PC-9 (cell line): ENCODE data around the gene GRP. TPM values are rescaled to one million over a fixed set of nuclear protein-coding genes. Genes with fewer than 3 reads are reported as not detected.

Source experiments
- BruUV-seq: library from RNA; stranded (reverse); fragments of 400-500 nt; replicated peaks from 2 replicates; lab custom pipeline; 2021; lab: Mats Ljungman, UMichigan
- CTCF ChIA-PET: fragments of 300-600 bp; sonication (Branson Sonifier 250); formaldehyde crosslinking; loops from one replicate; lab custom pipeline; 2022; ENCODE audit warnings: antibody characterized with exemption; lab: Charles Lee
- POLR2A ChIA-PET: fragments of 300-600 bp; sonication (Branson Sonifier 250); formaldehyde crosslinking; loops from one replicate; lab custom pipeline; 2022; ENCODE audit warnings: antibody characterized with exemption; ENCODE audit not compliant: unreplicated experiment; lab: Charles Lee
- DNase-seq, 2 experiments: peaks; one replicate each; pipeline versions ENCODE4 v3.0.0 to v3.0.0-alpha.2; 2015 to 2022; ENCODE audit warnings: mixed read lengths in 1 of 2
- H2AFZ ChIP-seq: fragments of 200-600 bp; sonication (generic); 2 replicates; pipeline ENCODE4 v1.8.1; 2017; ENCODE audit warnings: antibody characterized with exemption
- H3F3A ChIP-seq: fragments of 200-600 bp; sonication (generic); 2 replicates; pipeline ENCODE4 v1.8.1; 2017; ENCODE audit warnings: antibody characterized with exemption, mild to moderate bottlenecking, low read depth; ENCODE audit not compliant: insufficient read depth
- H3K27ac ChIP-seq: fragments of 200-600 bp; sonication (generic); 2 replicates; pipeline ENCODE4 v1.6.1; 2016; ENCODE audit warnings: mixed run types
- H3K27me3 ChIP-seq: fragments of 200-600 bp; sonication (generic); 2 replicates; pipeline ENCODE4 v1.6.1; 2016; ENCODE audit warnings: low read depth, mixed run types; ENCODE audit not compliant: insufficient read depth
- H3K36me3 ChIP-seq: fragments of 200-600 bp; sonication (generic); 2 replicates; pipeline ENCODE4 v1.6.1; 2016; ENCODE audit warnings: low read depth, mixed run types
- H3K4me1 ChIP-seq: fragments of 200-600 bp; sonication (generic); replicated peaks from 2 replicates; pipeline ENCODE4 v1.6.1; 2016; ENCODE audit warnings: mixed run types; ENCODE audit not compliant: insufficient read depth
- H3K4me2 ChIP-seq: fragments of 200-600 bp; sonication (generic); 2 replicates; pipeline ENCODE4 v1.6.1; 2017; ENCODE audit warnings: mixed run types
- H3K4me3 ChIP-seq: fragments of 200-600 bp; sonication (generic); 2 replicates; pipeline ENCODE4 v1.6.1; 2016; ENCODE audit warnings: mixed run types
- H3K79me2 ChIP-seq: fragments of 200-600 bp; sonication (generic); 2 replicates; pipeline ENCODE4 v1.6.1; 2017; ENCODE audit warnings: low read depth, mixed run types
- H3K9me2 ChIP-seq: fragments of 200-600 bp; sonication (generic); 2 replicates; pipeline ENCODE4 v1.8.1; 2017; ENCODE audit warnings: mild to moderate bottlenecking; ENCODE audit not compliant: insufficient read depth
- H3K9me3 ChIP-seq: fragments of 200-600 bp; sonication (generic); 2 replicates; pipeline ENCODE4 v1.8.1; 2016; ENCODE audit warnings: low read depth; ENCODE audit not compliant: insufficient read depth
- H4K20me1 ChIP-seq: fragments of 200-600 bp; sonication (generic); 2 replicates; pipeline ENCODE4 v1.8.1; 2017; ENCODE audit not compliant: insufficient read depth
- EZH2 ChIP-seq: fragments of 200-600 bp; sonication (generic); IDR thresholded peaks from 2 replicates; pipeline ENCODE4 v1.8.0; 2017; ENCODE audit warnings: antibody characterized with exemption, low read depth
- intact Hi-C: fragments of 100-400 bp; cut with micrococcal nuclease; formaldehyde crosslinking; loops from one replicate; pipeline ENCODE4 v1.10.0; 2022; ENCODE audit not compliant: unreplicated experiment
- total RNA-seq: library from RNA; stranded (reverse); gene quantifications from 2 replicates; pipeline ENCODE4 v1.2.3, GENCODE V29; 2021
- TF ChIP-seq, protein P1 (sequence below): fragments of 200-600 bp; sonication (generic); conservative IDR thresholded peaks from 2 replicates; pipeline ENCODE4 v1.6.1; 2017; ENCODE audit warnings: mixed run types, antibody characterized with exemption, mild to moderate bottlenecking, moderate library complexity

Gene GRP
- total RNA-seq, 1 experiment from 2014 or later = not detected

DNA sequence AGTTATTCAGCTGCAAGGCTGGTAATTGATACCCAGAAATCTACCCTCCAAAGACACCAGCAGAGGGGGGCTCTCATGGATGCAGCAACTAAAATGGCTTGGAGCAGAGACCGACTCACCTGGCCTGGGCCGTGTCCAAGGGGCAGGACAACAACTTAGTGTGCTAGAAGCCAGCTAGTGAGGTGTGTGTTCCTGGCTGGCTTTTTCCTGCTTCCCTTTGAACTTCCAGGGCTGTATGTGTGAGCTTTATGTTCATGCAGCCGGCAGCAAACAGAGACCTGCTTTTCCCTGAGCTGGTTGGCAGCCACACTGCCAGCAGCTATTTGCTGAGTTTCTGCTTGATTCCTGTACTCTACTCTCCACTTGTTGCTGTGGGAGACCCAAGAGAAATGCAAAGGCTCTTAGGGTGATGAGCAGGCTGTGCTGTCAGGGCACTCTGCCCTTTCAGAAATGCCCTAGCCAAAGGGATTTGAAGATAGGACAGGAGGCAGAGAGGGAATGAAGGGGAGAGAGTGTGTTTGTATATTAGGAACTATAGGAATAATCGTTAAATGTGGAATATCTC is 23.7 kb upstream of the GRP start:
- Histone ChIP-seq H3K36me3 (no peaks in the 10 kb centered on the region), H4K20me1 (no peaks in the 10 kb centered on the region), H3K4me3 (no peak overlapping the region), H3F3A (no peaks in the 10 kb centered on the region), H3K4me1 (no peaks in the 10 kb centered on the region), H3K9me2 (no peaks in the 10 kb centered on the region), H3K9me3 (no peaks in the 10 kb centered on the region), H3K79me2 (no peaks in the 10 kb centered on the region), H2AFZ (no peak overlapping the region), H3K4me2 (no peak overlapping the region), H3K27ac (no peak overlapping the region), H3K27me3 (peaks cover 70% of the 10 kb centered on the region)
- no peak for TF ChIP-seq EZH2
- TF ChIP-seq, protein P1, sequence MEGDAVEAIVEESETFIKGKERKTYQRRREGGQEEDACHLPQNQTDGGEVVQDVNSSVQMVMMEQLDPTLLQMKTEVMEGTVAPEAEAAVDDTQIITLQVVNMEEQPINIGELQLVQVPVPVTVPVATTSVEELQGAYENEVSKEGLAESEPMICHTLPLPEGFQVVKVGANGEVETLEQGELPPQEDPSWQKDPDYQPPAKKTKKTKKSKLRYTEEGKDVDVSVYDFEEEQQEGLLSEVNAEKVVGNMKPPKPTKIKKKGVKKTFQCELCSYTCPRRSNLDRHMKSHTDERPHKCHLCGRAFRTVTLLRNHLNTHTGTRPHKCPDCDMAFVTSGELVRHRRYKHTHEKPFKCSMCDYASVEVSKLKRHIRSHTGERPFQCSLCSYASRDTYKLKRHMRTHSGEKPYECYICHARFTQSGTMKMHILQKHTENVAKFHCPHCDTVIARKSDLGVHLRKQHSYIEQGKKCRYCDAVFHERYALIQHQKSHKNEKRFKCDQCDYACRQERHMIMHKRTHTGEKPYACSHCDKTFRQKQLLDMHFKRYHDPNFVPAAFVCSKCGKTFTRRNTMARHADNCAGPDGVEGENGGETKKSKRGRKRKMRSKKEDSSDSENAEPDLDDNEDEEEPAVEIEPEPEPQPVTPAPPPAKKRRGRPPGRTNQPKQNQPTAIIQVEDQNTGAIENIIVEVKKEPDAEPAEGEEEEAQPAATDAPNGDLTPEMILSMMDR = no peak
- intact Hi-C loops = no loop called here
- CTCF ChIA-PET = no interaction called here
- POLR2A ChIA-PET = no interaction called here
- no peak for DNase-seq
- no TSS peak for BruUV-seq

DNA sequence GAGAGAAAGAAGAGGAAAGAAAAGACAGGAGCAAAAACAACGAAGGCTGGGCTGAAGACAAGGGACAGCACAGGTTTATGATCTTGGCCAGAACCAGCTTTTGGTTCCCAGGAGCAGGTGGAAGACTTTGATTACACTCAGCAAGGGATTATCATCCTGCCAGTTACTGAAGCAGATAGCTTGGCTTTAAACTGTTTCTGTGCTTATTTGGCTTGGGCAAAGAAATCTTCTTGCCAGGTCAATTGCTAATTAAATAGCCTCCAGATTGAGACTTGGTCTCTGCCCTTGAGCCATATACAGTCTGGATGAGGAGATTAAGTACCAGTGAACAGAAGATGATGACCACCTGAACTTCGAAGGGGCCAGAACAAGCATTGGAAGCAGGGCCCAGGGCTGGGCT is 22.3 kb upstream of the GRP start:
- H3K4me3 ChIP-seq = no peak overlapping the region
- no peaks in the 10 kb centered on the region for H4K20me1 ChIP-seq
- no peaks in the 10 kb centered on the region for H3K9me3 ChIP-seq
- intact Hi-C loops = no loop called here
- BruUV-seq = no TSS peak
- H3K4me1 ChIP-seq = no peaks in the 10 kb centered on the region
- DNase-seq = no peak
- H3K9me2 ChIP-seq = no peaks in the 10 kb centered on the region
- no peaks in the 10 kb centered on the region for H3F3A ChIP-seq
- no peaks in the 10 kb centered on the region for H3K36me3 ChIP-seq
- CTCF ChIA-PET = no interaction called here
- TF ChIP-seq, protein P1 = no peak
- TF ChIP-seq EZH2 = no peak
- no peak overlapping the region for H2AFZ ChIP-seq
- peaks cover 62% of the 10 kb centered on the region for H3K27me3 ChIP-seq
- no peak overlapping the region for H3K27ac ChIP-seq
- no peaks in the 10 kb centered on the region for H3K79me2 ChIP-seq
- H3K4me2 ChIP-seq = no peak overlapping the region
- POLR2A ChIA-PET = no interaction called here

DNA sequence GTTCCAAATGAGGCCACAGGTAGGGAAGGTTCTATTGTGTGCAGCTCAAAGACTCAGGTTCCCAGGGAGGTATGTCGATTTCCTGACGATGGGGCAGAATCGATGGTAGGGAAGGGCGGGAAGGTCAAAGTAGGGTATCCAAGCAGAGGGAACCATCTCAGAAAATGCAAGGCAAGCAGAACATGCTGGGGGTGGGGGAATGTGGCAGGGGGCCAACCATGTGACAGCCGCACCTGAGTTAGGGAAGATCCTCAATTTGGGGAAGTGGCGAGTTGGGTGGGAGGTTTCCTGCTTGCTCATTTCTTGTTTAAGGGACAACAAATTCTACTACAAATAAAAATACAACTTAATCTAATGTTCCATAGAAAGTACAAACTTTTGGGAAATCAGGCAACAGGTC is 21.7 kb upstream of the GRP start:
- no peak overlapping the region for H3K4me3 ChIP-seq
- no peaks in the 10 kb centered on the region for H3K4me1 ChIP-seq
- H3K27ac ChIP-seq = no peak overlapping the region
- peaks cover 63% of the 10 kb centered on the region; the same call in 1 of the 2 replicates for H3K27me3 ChIP-seq
- no peaks in the 10 kb centered on the region for H3K9me2 ChIP-seq
- BruUV-seq = no TSS peak
- H3K9me3 ChIP-seq = no peaks in the 10 kb centered on the region
- intact Hi-C loops = no loop called here
- TF ChIP-seq EZH2 = no peak
- TF ChIP-seq, protein P1 = no peak
- ChIA-PET CTCF (no interaction called here), POLR2A (interaction anchor here (0.7 kb wide), 1 partner anchor 213 kb away, joined by 4 read pairs; no protein-coding TSS in a partner anchor)
- H3F3A ChIP-seq = no peaks in the 10 kb centered on the region
- DNase-seq = no peak
- H3K79me2 ChIP-seq = no peaks in the 10 kb centered on the region
- H3K36me3 ChIP-seq = no peaks in the 10 kb centered on the region
- no peaks in the 10 kb centered on the region for H4K20me1 ChIP-seq
- H2AFZ ChIP-seq = no peak overlapping the region
- H3K4me2 ChIP-seq = no peak overlapping the region
